HG03103 (cell line): ENCODE results near the gene ACAP2.
A peak's percentile ranks its signal among the peaks of the same experiment; 100 is the strongest.

Source experiments
- ATAC-seq: cut with Tn5 transposase; IDR thresholded peaks from one replicate; pipeline ENCODE4 v1.9.1; 2021; ENCODE audit warnings: low read depth; ENCODE audit not compliant: unreplicated experiment

The ACAP2 gene

GRCh38 chr3:195263925-195264600 lies 178.8 kb downstream of the ACAP2 start:
- no peak for ATAC-seq

GRCh38 chr3:195263193-195263924 lies 179.5 kb downstream of the ACAP2 start:
- ATAC-seq = no peak

- ATAC-seq = no peak
Measured at GRCh38 chr3:195261925-195262324, 180.9 kb downstream of the ACAP2 start.

GRCh38 chr3:195260280-195260905 lies 182.4 kb downstream of the ACAP2 start:
- ATAC-seq = peak; percentile 7

- peak; percentile 76 for ATAC-seq
Measured at GRCh38 chr3:195259475-195260279, 183.1 kb downstream of the ACAP2 start.

GRCh38 chr3:195259154-195259474 lies 183.7 kb downstream of the ACAP2 start:
- ATAC-seq = no peak

GRCh38 chr3:195258449-195259153 lies 184.2 kb downstream of the ACAP2 start:
- no peak for ATAC-seq

- no peak for ATAC-seq
Measured at GRCh38 chr3:195257454-195258448, 185.1 kb downstream of the ACAP2 start.

GRCh38 chr3:195256639-195257453 lies 186.0 kb downstream of the ACAP2 start:
- no peak for ATAC-seq

- ATAC-seq = no peak
Measured at GRCh38 chr3:195255571-195256501, 187.0 kb downstream of the ACAP2 start.

GRCh38 chr3:195255176-195255500 lies 187.7 kb downstream of the ACAP2 start:
- no peak for ATAC-seq

GRCh38 chr3:195254454-195255175 lies 188.2 kb downstream of the ACAP2 start:
- no peak for ATAC-seq

- ATAC-seq = no peak
Measured at GRCh38 chr3:195253923-195254432, 188.8 kb downstream of the ACAP2 start.

- no peak for ATAC-seq
Measured at GRCh38 chr3:195251336-195252065, 191.3 kb downstream of the ACAP2 start.

GRCh38 chr3:195250473-195251251 lies 192.2 kb downstream of the ACAP2 start:
- no peak for ATAC-seq
